Measurements from ENCODE around the gene STX8. TPM values are rescaled to one million over a fixed set of nuclear protein-coding genes. Genes with fewer than 3 reads are reported as not detected.
A peak's percentile ranks its signal among the peaks of the same experiment; 100 is the strongest.

STX8 gene
- total and polyA plus RNA-seq, 3 experiments from 2014 or later = 63.3 to 171 (median 64.8) TPM

DNA sequence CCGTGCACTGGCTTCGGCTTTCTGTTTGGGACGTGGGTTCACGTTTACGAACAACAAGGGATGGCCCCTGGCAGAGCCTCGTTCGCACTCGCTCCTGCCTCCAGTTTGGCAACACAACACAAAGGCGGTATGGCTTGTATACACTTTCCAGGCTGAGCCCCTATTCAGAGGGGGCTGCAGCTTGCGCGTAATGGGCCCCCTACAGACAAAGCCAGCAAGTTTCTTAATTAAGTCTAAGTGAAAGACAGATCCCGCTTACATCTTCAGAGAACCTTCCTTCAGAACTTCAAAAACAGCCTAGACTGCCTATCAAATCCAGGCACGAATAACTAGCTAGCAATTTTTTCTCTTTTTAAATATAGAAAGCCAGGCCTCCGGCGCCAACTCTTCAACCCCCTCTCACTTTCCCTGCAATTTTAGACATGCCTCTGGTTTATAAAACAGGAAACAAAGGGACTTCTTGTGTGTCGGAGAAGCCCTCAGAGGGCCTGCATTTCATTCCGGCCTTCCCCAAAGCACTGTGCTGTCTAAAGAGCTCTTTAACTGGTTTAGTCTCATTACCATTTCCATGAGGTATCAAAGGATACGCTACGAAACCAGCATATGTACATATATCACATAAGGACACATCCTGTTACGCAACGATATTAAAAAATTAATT lies 244.9 kb downstream of the STX8 start:
- H3K27ac ChIP-seq (ENCODE audit: low read depth, low read length) = no peak overlapping the region
- ChIA-PET CTCF (no interaction called here), POLR2A (no interaction called here)
- no peaks in the 10 kb centered on the region for H3K27me3 ChIP-seq (ENCODE audit: insufficient read depth, low read length, poor library complexity, severe bottlenecking)
- Mint-ChIP-seq H3K27me3 (no peaks in the 10 kb centered on the region), H3K4me1 (peaks cover 2 to 6% (median 3%) of the 10 kb centered on the region in 3 donors), H3K9me3 (peaks cover 12 to 17% (median 16%) of the 10 kb centered on the region in 5 donors), H3K4me3 (no peak overlapping the region), H3K36me3 (peaks cover 10 to 17% (median 16%) of the 10 kb centered on the region in 3 donors), H3K27ac (peak overlapping the region in 1 of 8 donors; percentile 24)
- H3K4me1 ChIP-seq (ENCODE audit: insufficient read depth, low read length) = no peaks in the 10 kb centered on the region
- H3K9me3 ChIP-seq (ENCODE audit: low read length) = peaks cover under 1% of the 10 kb centered on the region
- no peaks in the 10 kb centered on the region for H3K36me3 ChIP-seq (ENCODE audit: insufficient read depth, low read length)
- no peak overlapping the region for H3K4me3 ChIP-seq (ENCODE audit: low read length)
- DNase-seq = no peak

- no peak overlapping the region for H3K4me3 ChIP-seq (ENCODE audit: low read length)
- Mint-ChIP-seq H3K4me3 (no peak overlapping the region), H3K27me3 (no peaks in the 10 kb centered on the region), H3K36me3 (peaks cover 10 to 14% (median 11%) of the 10 kb centered on the region in 3 donors), H3K9me3 (peaks cover 6 to 13% (median 10%) of the 10 kb centered on the region in 5 donors), H3K27ac (no peak overlapping the region), H3K4me1 (peaks cover 2 to 6% (median 3%) of the 10 kb centered on the region in 3 donors)
- no peaks in the 10 kb centered on the region for H3K27me3 ChIP-seq (ENCODE audit: insufficient read depth, low read length, poor library complexity, severe bottlenecking)
- POLR2A ChIA-PET = no interaction called here
- H3K4me1 ChIP-seq (ENCODE audit: insufficient read depth, low read length) = no peaks in the 10 kb centered on the region
- CTCF ChIA-PET = no interaction called here
- H3K36me3 ChIP-seq (ENCODE audit: insufficient read depth, low read length) = no peaks in the 10 kb centered on the region
- no peaks in the 10 kb centered on the region for H3K9me3 ChIP-seq (ENCODE audit: low read length)
- H3K27ac ChIP-seq (ENCODE audit: low read depth, low read length) = no peak overlapping the region
- no peak for DNase-seq
Observed at GRCh38 chr17:9330141-9330540, 245.5 kb downstream of the STX8 start.

DNA sequence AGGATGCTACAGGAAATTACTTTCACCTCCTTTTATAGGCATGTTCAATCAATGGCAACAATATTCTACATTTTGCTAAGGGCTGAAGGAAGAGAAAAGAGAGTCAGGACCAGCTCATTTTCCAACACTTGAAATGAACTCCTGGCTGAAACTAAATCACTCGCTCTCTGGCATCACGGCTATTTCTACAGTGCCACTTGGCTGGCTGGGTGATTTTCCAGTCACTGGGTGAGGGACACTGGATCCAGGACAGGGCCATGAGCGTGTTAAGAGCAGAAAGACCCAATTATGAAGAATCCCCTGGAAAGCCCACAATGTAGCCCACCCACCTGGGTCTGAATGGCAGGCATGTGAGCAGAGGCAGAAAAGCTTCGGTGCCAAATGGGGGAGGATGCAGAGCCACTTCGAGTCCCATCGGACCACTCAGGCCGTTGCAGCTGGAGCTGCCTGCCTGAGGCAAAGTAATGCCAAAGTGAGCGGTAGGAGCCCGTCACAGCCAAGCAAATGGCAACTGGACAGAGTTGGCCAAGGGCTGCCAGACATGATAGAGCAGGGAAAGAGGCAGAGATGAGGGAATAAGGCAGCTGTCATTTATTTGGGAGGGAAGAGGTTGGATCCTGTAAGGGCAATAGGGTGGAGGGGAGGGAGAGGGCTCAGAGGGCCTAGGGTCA lies 246.2 kb downstream of the STX8 start:
- Mint-ChIP-seq H3K27me3 (no peaks in the 10 kb centered on the region), H3K36me3 (peaks cover 3 to 10% (median 7%) of the 10 kb centered on the region in 3 donors), H3K4me1 (peaks cover 2 to 6% (median 3%) of the 10 kb centered on the region in 3 donors), H3K9me3 (peaks cover 0 to 5% (median 3%) of the 10 kb centered on the region in 5 donors), H3K4me3 (no peak overlapping the region), H3K27ac (peak overlapping the region in 3 of 8 donors; percentile 15 to 68 (median 47))
- POLR2A ChIA-PET = no interaction called here
- H3K9me3 ChIP-seq (ENCODE audit: low read length) = no peaks in the 10 kb centered on the region
- H3K27me3 ChIP-seq (ENCODE audit: insufficient read depth, low read length, poor library complexity, severe bottlenecking) = no peaks in the 10 kb centered on the region
- H3K4me1 ChIP-seq (ENCODE audit: insufficient read depth, low read length) = no peaks in the 10 kb centered on the region
- no peak overlapping the region for H3K4me3 ChIP-seq (ENCODE audit: low read length)
- no peak overlapping the region for H3K27ac ChIP-seq (ENCODE audit: low read depth, low read length)
- no peak for DNase-seq
- H3K36me3 ChIP-seq (ENCODE audit: insufficient read depth, low read length) = no peaks in the 10 kb centered on the region
- CTCF ChIA-PET = no interaction called here

DNA sequence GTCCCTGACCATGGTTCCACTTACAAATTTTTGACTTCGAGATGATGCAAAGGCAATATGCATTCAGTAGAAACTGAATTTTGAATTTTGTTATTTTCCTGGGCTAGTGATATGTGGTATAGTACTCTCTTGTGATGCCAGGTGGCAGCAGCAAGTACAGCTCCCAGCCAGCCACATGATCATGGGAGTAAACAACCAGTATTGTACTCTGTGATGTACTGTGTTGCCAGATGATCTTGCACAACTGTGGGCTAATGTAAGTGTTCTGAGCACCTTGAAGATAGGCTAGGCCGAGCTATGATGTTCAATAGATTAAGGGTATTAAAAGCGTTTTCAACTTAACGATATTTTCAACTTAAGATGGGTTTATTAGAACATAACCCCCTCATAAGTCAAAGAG lies 250.8 kb downstream of the STX8 start:
- H3K27me3 ChIP-seq (ENCODE audit: insufficient read depth, low read length, poor library complexity, severe bottlenecking) = no peaks in the 10 kb centered on the region
- CTCF ChIA-PET = no interaction called here
- Mint-ChIP-seq H3K9me3 (no peaks in the 10 kb centered on the region), H3K27ac (peak overlapping the region in 1 of 8 donors; percentile 27), H3K36me3 (peaks cover 0 to 5% (median 4%) of the 10 kb centered on the region in 3 donors), H3K4me3 (no peak overlapping the region), H3K27me3 (no peaks in the 10 kb centered on the region), H3K4me1 (peaks cover 2 to 6% (median 3%) of the 10 kb centered on the region in 3 donors)
- no peak overlapping the region for H3K27ac ChIP-seq (ENCODE audit: low read depth, low read length)
- H3K4me3 ChIP-seq (ENCODE audit: low read length) = no peak overlapping the region
- POLR2A ChIA-PET = no interaction called here
- H3K36me3 ChIP-seq (ENCODE audit: insufficient read depth, low read length) = no peaks in the 10 kb centered on the region
- no peaks in the 10 kb centered on the region for H3K4me1 ChIP-seq (ENCODE audit: insufficient read depth, low read length)
- DNase-seq = no peak
- no peaks in the 10 kb centered on the region for H3K9me3 ChIP-seq (ENCODE audit: low read length)

GRCh38 chr17:9322326-9322725 lies 253.3 kb downstream of the STX8 start:
- POLR2A ChIA-PET = no interaction called here
- CTCF ChIA-PET = no interaction called here
- no peaks in the 10 kb centered on the region for H3K4me1 ChIP-seq (ENCODE audit: insufficient read depth, low read length)
- no peaks in the 10 kb centered on the region for H3K27me3 ChIP-seq (ENCODE audit: insufficient read depth, low read length, poor library complexity, severe bottlenecking)
- Mint-ChIP-seq H3K9me3 (peaks cover 5 to 13% (median 8%) of the 10 kb centered on the region in 5 donors), H3K36me3 (peaks cover 10 to 15% (median 11%) of the 10 kb centered on the region in 3 donors), H3K4me3 (no peak overlapping the region), H3K27ac (no peak overlapping the region), H3K27me3 (no peaks in the 10 kb centered on the region), H3K4me1 (peaks cover 0 to 6% (median 2%) of the 10 kb centered on the region in 3 donors)
- H3K36me3 ChIP-seq (ENCODE audit: insufficient read depth, low read length) = no peaks in the 10 kb centered on the region
- DNase-seq = no peak
- no peak overlapping the region for H3K4me3 ChIP-seq (ENCODE audit: low read length)
- H3K9me3 ChIP-seq (ENCODE audit: low read length) = no peaks in the 10 kb centered on the region
- no peak overlapping the region for H3K27ac ChIP-seq (ENCODE audit: low read depth, low read length)

DNA sequence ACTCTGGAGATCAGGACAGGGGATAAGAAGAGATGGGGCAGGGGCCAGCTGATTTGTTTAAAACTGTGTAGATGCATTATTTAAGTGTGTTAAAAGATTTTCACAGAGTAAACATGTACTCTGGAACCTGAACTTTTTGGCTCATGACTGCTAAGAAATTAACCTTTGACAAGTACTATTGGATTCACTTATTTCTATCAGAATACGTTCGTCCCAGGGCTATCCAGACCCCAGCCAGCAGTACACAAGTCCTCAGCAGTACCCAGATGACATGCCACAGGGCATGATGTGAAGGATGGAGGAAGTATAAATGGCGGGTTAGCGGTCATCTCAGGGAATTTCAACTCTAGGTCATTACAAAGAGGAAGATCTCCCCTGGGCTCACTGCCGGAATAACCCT lies 253.7 kb downstream of the STX8 start:
- no peaks in the 10 kb centered on the region for H3K9me3 ChIP-seq (ENCODE audit: low read length)
- DNase-seq = no peak
- peaks cover 5 to 13% (median 8%) of the 10 kb centered on the region in 5 donors for H3K9me3 Mint-ChIP-seq
- no peaks in the 10 kb centered on the region for H3K27me3 Mint-ChIP-seq
- H3K27ac Mint-ChIP-seq = peak overlapping the region in 1 of 8 donors; percentile 17
- no peak overlapping the region for H3K27ac ChIP-seq (ENCODE audit: low read depth, low read length)
- POLR2A ChIA-PET = no interaction called here
- peaks cover 0 to 6% (median 2%) of the 10 kb centered on the region in 3 donors for H3K4me1 Mint-ChIP-seq
- no peaks in the 10 kb centered on the region for H3K27me3 ChIP-seq (ENCODE audit: insufficient read depth, low read length, poor library complexity, severe bottlenecking)
- peaks cover 11 to 19% (median 13%) of the 10 kb centered on the region in 3 donors for H3K36me3 Mint-ChIP-seq
- H3K36me3 ChIP-seq (ENCODE audit: insufficient read depth, low read length) = no peaks in the 10 kb centered on the region
- CTCF ChIA-PET = no interaction called here
- H3K4me1 ChIP-seq (ENCODE audit: insufficient read depth, low read length) = no peaks in the 10 kb centered on the region
- H3K4me3 ChIP-seq (ENCODE audit: low read length) = no peak overlapping the region
- no peak overlapping the region for H3K4me3 Mint-ChIP-seq

DNA sequence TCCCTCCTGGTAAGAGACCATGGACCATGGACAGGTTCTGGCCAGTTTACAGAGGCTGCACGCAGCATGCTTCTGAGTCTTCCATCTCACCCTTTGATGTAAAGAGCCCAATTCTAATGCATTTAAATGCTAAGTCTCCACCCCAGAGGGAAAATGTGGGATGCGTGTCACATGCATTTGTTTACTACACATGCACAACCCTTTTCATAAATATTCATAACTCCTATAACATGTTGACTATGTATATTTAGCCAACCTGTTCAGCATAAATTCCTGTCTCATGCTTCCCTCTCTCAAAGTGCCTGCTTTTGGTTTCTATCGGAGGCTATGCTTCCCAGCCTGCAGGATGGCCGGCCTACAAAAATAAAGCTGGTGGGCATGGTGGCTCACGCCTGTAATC lies 260.3 kb downstream of the STX8 start:
- peaks cover 5 to 13% (median 8%) of the 10 kb centered on the region in 5 donors for H3K9me3 Mint-ChIP-seq
- H3K36me3 Mint-ChIP-seq = peaks cover 14 to 22% (median 14%) of the 10 kb centered on the region in 3 donors
- no peak overlapping the region for H3K4me3 ChIP-seq (ENCODE audit: low read length)
- H3K36me3 ChIP-seq (ENCODE audit: insufficient read depth, low read length) = no peaks in the 10 kb centered on the region
- ChIA-PET CTCF (no interaction called here), POLR2A (no interaction called here)
- no peaks in the 10 kb centered on the region for H3K4me1 ChIP-seq (ENCODE audit: insufficient read depth, low read length)
- no peaks in the 10 kb centered on the region for H3K27me3 Mint-ChIP-seq
- H3K9me3 ChIP-seq (ENCODE audit: low read length) = no peaks in the 10 kb centered on the region
- H3K27me3 ChIP-seq (ENCODE audit: insufficient read depth, low read length, poor library complexity, severe bottlenecking) = no peaks in the 10 kb centered on the region
- no peak overlapping the region for H3K4me3 Mint-ChIP-seq
- no peak overlapping the region for H3K27ac ChIP-seq (ENCODE audit: low read depth, low read length)
- no peaks in the 10 kb centered on the region for H3K4me1 Mint-ChIP-seq
- no peak for DNase-seq
- H3K27ac Mint-ChIP-seq = no peak overlapping the region

GRCh38 chr17:9313346-9313745 lies 262.3 kb downstream of the STX8 start:
- peaks cover 9 to 14% (median 10%) of the 10 kb centered on the region in 3 donors for H3K36me3 Mint-ChIP-seq
- H3K9me3 Mint-ChIP-seq = peaks cover 0 to 6% (median 4%) of the 10 kb centered on the region in 5 donors
- Histone ChIP-seq H3K9me3 (ENCODE audit: low read length) (no peaks in the 10 kb centered on the region), H3K27ac (ENCODE audit: low read depth, low read length) (no peak overlapping the region), H3K36me3 (ENCODE audit: insufficient read depth, low read length) (no peaks in the 10 kb centered on the region), H3K27me3 (ENCODE audit: insufficient read depth, low read length, poor library complexity, severe bottlenecking) (no peaks in the 10 kb centered on the region), H3K4me1 (ENCODE audit: insufficient read depth, low read length) (no peaks in the 10 kb centered on the region), H3K4me3 (ENCODE audit: low read length) (no peak overlapping the region)
- H3K27ac Mint-ChIP-seq = no peak overlapping the region
- H3K4me1 Mint-ChIP-seq = no peaks in the 10 kb centered on the region
- no peak for DNase-seq
- ChIA-PET CTCF (no interaction called here), POLR2A (no interaction called here)
- no peak overlapping the region for H3K4me3 Mint-ChIP-seq
- H3K27me3 Mint-ChIP-seq = no peaks in the 10 kb centered on the region
